H1 (cell line): ENCODE measurements around the gene TMEM82. TPM values are rescaled to one million over a fixed set of nuclear protein-coding genes. Genes with fewer than 3 reads are reported as not detected.

Source experiments
- CTCF ChIA-PET: fragments of 300-600 bp; sonication (Branson Sonifier 250); formaldehyde crosslinking; loops from one replicate; lab custom pipeline; 2021; ENCODE audit not compliant: partially characterized antibody; lab: Charles Lee
- POLR2A ChIA-PET: fragments of 300-600 bp; sonication (Branson Sonifier 250); formaldehyde crosslinking; loops from one replicate; lab custom pipeline; 2021; ENCODE audit warnings: inconsistent platforms; ENCODE audit not compliant: partially characterized antibody; lab: Charles Lee
- DNase-seq, 2 experiments: peaks; one replicate each; pipeline versions ENCODE4 v3.0.0 to v3.0.0-alpha.2; 2010 to 2022; ENCODE audit warnings: low spot score in 2 of 2, low read depth in 1 of 2, mixed read lengths in 1 of 2
- FAIRE-seq: peaks from 2 replicates; lab custom pipeline; 2011; peaks lifted over from hg19 to GRCh38; lab: Jason Lieb, UNC
- H2AFZ ChIP-seq: 2 replicates; pipeline ENCODE4 v1.8.1; 2012; ENCODE audit warnings: low read length, inconsistent platforms
- H2AK5ac ChIP-seq: 2 replicates; pipeline ENCODE4 v1.6.1; 2013; ENCODE audit warnings: low read depth, low read length
- H2BK120ac ChIP-seq: replicated peaks from 2 replicates; pipeline ENCODE3; 2013; ENCODE audit warnings: low read depth, low read length, inconsistent platforms
- H2BK12ac ChIP-seq: 2 replicates; pipeline ENCODE4 v1.6.1; 2013; ENCODE audit warnings: low read depth, low read length
- H2BK15ac ChIP-seq: 2 replicates; pipeline ENCODE4 v1.6.1; 2013; ENCODE audit warnings: low read length
- H2BK20ac ChIP-seq: 2 replicates; pipeline ENCODE4 v1.6.1; 2013; ENCODE audit warnings: low read length
- H2BK5ac ChIP-seq: 2 replicates; pipeline ENCODE4 v1.6.1; 2013; ENCODE audit warnings: low read depth, low read length
- H3K14ac ChIP-seq: 2 replicates; pipeline ENCODE4 v1.6.1; 2013; ENCODE audit warnings: inconsistent platforms; ENCODE audit not compliant: insufficient read length
- H3K18ac ChIP-seq: 2 replicates; pipeline ENCODE4 v1.6.1; 2013; ENCODE audit warnings: low read length; ENCODE audit errors: extremely low read depth
- H3K23ac ChIP-seq: 2 replicates; pipeline ENCODE4 v1.6.1; 2013; ENCODE audit warnings: inconsistent platforms; ENCODE audit not compliant: insufficient read length
- H3K23me2 ChIP-seq: 2 replicates; pipeline ENCODE4 v1.6.1; 2013; ENCODE audit warnings: low read depth, low read length
- H3K27ac ChIP-seq: 2 replicates; pipeline ENCODE4 v1.6.1; 2011; ENCODE audit warnings: low read depth, low read length, inconsistent platforms
- H3K27me3 ChIP-seq, 4 experiments: replicated peaks in 1 of 4; 1 replicate in 1 of 4; 2 replicates in 3 of 4; pipeline versions ENCODE4 v1.6.1 to v1.8.1; 2011 to 2013; ENCODE audit warnings: low read length in 3 of 4, mild to moderate bottlenecking in 3 of 4, inconsistent platforms in 2 of 4, mixed read lengths in 2 of 4, moderate library complexity in 1 of 4; ENCODE audit not compliant: control insufficient read depth in 3 of 4, insufficient read depth in 3 of 4; ENCODE audit errors: extremely low read depth in 1 of 4
- H3K36me3 ChIP-seq, 4 experiments: 2 replicates each; pipeline versions ENCODE4 v1.6.1 to v1.8.1; 2011 to 2013; ENCODE audit warnings: mild to moderate bottlenecking in 4 of 4, low read length in 3 of 4, moderate library complexity in 2 of 4, control low read depth in 1 of 4, inconsistent platforms in 1 of 4; ENCODE audit not compliant: insufficient read depth in 4 of 4, control insufficient read depth in 2 of 4
- H3K4ac ChIP-seq: replicated peaks from 2 replicates; pipeline ENCODE3; 2013; ENCODE audit warnings: low read length, low read depth, mixed read lengths, inconsistent platforms; ENCODE audit not compliant: insufficient read length
- H3K4me1 ChIP-seq, 4 experiments: replicated peaks in 1 of 4; 1 replicate in 1 of 4; 2 replicates in 3 of 4; pipeline versions ENCODE4 v1.6.1 to v1.8.1; 2011 to 2013; ENCODE audit warnings: low read length in 3 of 4, inconsistent platforms in 2 of 4, mixed read lengths in 1 of 4; ENCODE audit not compliant: insufficient read depth in 4 of 4, control insufficient read depth in 3 of 4
- H3K4me2 ChIP-seq, 2 experiments: 2 replicates each; pipeline versions ENCODE4 v1.6.1 to v1.8.1; 2011 to 2013; ENCODE audit warnings: low read depth in 2 of 2, low read length in 2 of 2, control low read depth in 1 of 2, inconsistent platforms in 1 of 2, mild to moderate bottlenecking in 1 of 2; ENCODE audit not compliant: insufficient read depth in 1 of 2
- H3K4me3 ChIP-seq, 4 experiments: fragments of 200-600, 300-600 bp in 1 of 4; sonication (generic), shearing (Covaris generic), sonication (Bioruptor Twin) in 1 of 4; 2 replicates each; pipeline versions ENCODE4 v1.5.1 to v1.8.1; 2011 to 2016; ENCODE audit warnings: low read length in 4 of 4, low read depth in 3 of 4, control low read depth in 2 of 4, inconsistent platforms in 2 of 4, mild to moderate bottlenecking in 2 of 4, mixed read lengths in 1 of 4, moderate library complexity in 1 of 4; ENCODE audit not compliant: insufficient read depth in 2 of 4; ENCODE audit errors: extremely low read depth in 1 of 4
- H3K56ac ChIP-seq: replicated peaks from 2 replicates; pipeline ENCODE3; 2013; ENCODE audit warnings: low read depth, mild to moderate bottlenecking, mixed read lengths, low read length, inconsistent platforms; ENCODE audit not compliant: insufficient read length
- H3K79me1 ChIP-seq: 2 replicates; pipeline ENCODE4 v1.6.1; 2013; ENCODE audit warnings: low read depth, low read length, control low read depth
- H3K79me2 ChIP-seq, 2 experiments: 2 replicates each; pipeline versions ENCODE4 v1.6.1 to v1.8.1; 2012 to 2013; ENCODE audit warnings: low read length in 2 of 2, mild to moderate bottlenecking in 2 of 2, inconsistent platforms in 1 of 2; ENCODE audit not compliant: insufficient read depth in 2 of 2, control insufficient read depth in 1 of 2
- H3K9ac ChIP-seq, 4 experiments: replicated peaks in 1 of 4; 1 replicate in 1 of 4; 2 replicates in 3 of 4; pipeline versions ENCODE4 v1.6.1 to v1.8.1; 2011 to 2013; ENCODE audit warnings: low read depth in 3 of 4, low read length in 3 of 4, control low read depth in 2 of 4, mild to moderate bottlenecking in 2 of 4, moderate library complexity in 2 of 4, inconsistent platforms in 1 of 4; ENCODE audit errors: extremely low read depth in 1 of 4
- H3K9me3 ChIP-seq, 2 experiments: 2 replicates each; pipeline versions ENCODE4 v1.6.1 to v1.8.1; 2012 to 2013; ENCODE audit warnings: mild to moderate bottlenecking in 2 of 2, moderate library complexity in 2 of 2, control low read depth in 1 of 2, inconsistent platforms in 1 of 2, low read depth in 1 of 2, low read length in 1 of 2, mixed read lengths in 1 of 2; ENCODE audit not compliant: insufficient read depth in 2 of 2
- H4K20me1 ChIP-seq, 2 experiments: replicated peaks in 1 of 2; 2 replicates each; pipeline versions ENCODE3 to v1.8.1; 2011 to 2013; ENCODE audit warnings: inconsistent platforms in 2 of 2, low read length in 2 of 2, mild to moderate bottlenecking in 1 of 2; ENCODE audit not compliant: insufficient read depth in 2 of 2, control insufficient read depth in 1 of 2
- H4K5ac ChIP-seq: 2 replicates; pipeline ENCODE4 v1.6.1; 2013; ENCODE audit warnings: low read length, low read depth, mixed read lengths, inconsistent platforms; ENCODE audit not compliant: insufficient read length
- H4K8ac ChIP-seq: 2 replicates; pipeline ENCODE4 v1.8.0; 2013; ENCODE audit warnings: mild to moderate bottlenecking, moderate library complexity, low read length, inconsistent platforms; ENCODE audit not compliant: insufficient read depth; ENCODE audit errors: extremely low read depth
- H4K91ac ChIP-seq: replicated peaks from 2 replicates; pipeline ENCODE3; 2013; ENCODE audit warnings: low read length, mixed read lengths, inconsistent platforms; ENCODE audit not compliant: insufficient read length
- ATF2 ChIP-seq: IDR thresholded peaks from 2 replicates; pipeline ENCODE4 v1.6.1; 2012; ENCODE audit warnings: low read length, inconsistent platforms
- CHD2 ChIP-seq: IDR thresholded peaks from 2 replicates; pipeline ENCODE4 v1.6.1; 2012; ENCODE audit warnings: low read length, improper control_type of control experiment
- EZH2 ChIP-seq: fragments of 200-600 bp; sonication (generic); IDR thresholded peaks from 2 replicates; pipeline ENCODE4 v1.7.1; 2012; ENCODE audit warnings: low read depth, mild to moderate bottlenecking, moderate library complexity, low read length, inconsistent platforms; ENCODE audit not compliant: severe bottlenecking
- JUN ChIP-seq: IDR thresholded peaks from 2 replicates; pipeline ENCODE4 v1.6.1; 2011; ENCODE audit warnings: low read depth, mild to moderate bottlenecking, improper control_type of control experiment, low read length
- KDM1A ChIP-seq: fragments of 200-600, 300-600 bp; sonication (generic); IDR thresholded peaks from 2 replicates; pipeline ENCODE4 v1.7.1; 2016; ENCODE audit warnings: mild to moderate bottlenecking, low read length, borderline replicate concordance
- POLR2AphosphoS5 ChIP-seq: IDR thresholded peaks from 2 replicates; pipeline ENCODE4 v1.6.1; 2011; ENCODE audit warnings: low read depth, low read length
- POU5F1 ChIP-seq: IDR thresholded peaks from 2 replicates; pipeline ENCODE4 v1.6.1; 2011; ENCODE audit warnings: low read depth, mild to moderate bottlenecking, low read length, moderate library complexity
- SAP30 ChIP-seq: fragments of 300-600 bp; sonication (generic); IDR thresholded peaks from 2 replicates; pipeline ENCODE4 v1.7.1; 2012; ENCODE audit warnings: low read length, moderate library complexity, mild to moderate bottlenecking, inconsistent platforms; ENCODE audit not compliant: insufficient read depth, insufficient replicate concordance
- SP1 ChIP-seq: IDR thresholded peaks from 2 replicates; pipeline ENCODE4 v1.6.1; 2011; ENCODE audit warnings: low read depth, low read length
- SP4 ChIP-seq: IDR thresholded peaks from 2 replicates; pipeline ENCODE4 v1.6.1; 2012; ENCODE audit warnings: low read length, inconsistent platforms
- TBP ChIP-seq: IDR thresholded peaks from 2 replicates; pipeline ENCODE4 v1.6.1; 2011; ENCODE audit warnings: low read depth, low read length, improper control_type of control experiment
- YY1 ChIP-seq: IDR thresholded peaks from 2 replicates; pipeline ENCODE4 v1.6.1; 2011; ENCODE audit warnings: low read depth, mild to moderate bottlenecking, low read length
- WGBS, 2 experiments: shearing (Covaris generic) in 1 of 2; methylation state at CpG; one replicate each; pipeline versions ENCODE4 v1.1.6 to v1.1.7; 2013 to 2015; ENCODE audit warnings: low lambda C conversion rate in 2 of 2, mixed read lengths in 2 of 2, inconsistent platforms in 1 of 2, low coverage in 1 of 2, missing lambda C conversion rate in 1 of 2; ENCODE audit not compliant: insufficient replicate concordance in 2 of 2, insufficient coverage in 1 of 2, insufficient read length in 1 of 2; ENCODE audit errors: extremely low coverage in 1 of 2, missing lambda C conversion rate in 1 of 2; 5-methylcytosine and 5-hydroxymethylcytosine counted together
- polyA plus RNA-seq, 7 experiments: library from polyadenylated mRNA; depleted of rRNA in 3 of 7; stranded (reverse) in 5 of 7; unstranded in 2 of 7; fragments of >200 nt in 5 of 7; fragments of 200-250 nt in 2 of 7; gene quantifications; 1 replicate in 5 of 7; 2 replicates in 1 of 7; 4 replicates in 1 of 7; pipeline versions ENCODE4 v1.2.1 to v1.2.3, GENCODE V29; 2011 to 2013; ENCODE audit warnings: missing spikeins in 2 of 7, mixed read lengths in 2 of 7
- total RNA-seq: library from RNA; stranded (reverse); fragmentation: NEBNext Ultra II Directional; extraction: Animal tissue kit (Norgen Biotek cat#: 25700); gene quantifications from 2 replicates; pipeline ENCODE4 v1.2.1, GENCODE V29; 2021
- TF ChIP-seq, protein P1 (sequence below): IDR thresholded peaks from 2 replicates; pipeline ENCODE4 v1.6.1; 2012; ENCODE audit warnings: inconsistent platforms

TMEM82 gene
- total and polyA plus RNA-seq, 2 of the 8 experiments (the other 6 are each of a cell fraction or from before 2014, with no cell fraction given): 0.32 to 2.1 TPM

DNA sequence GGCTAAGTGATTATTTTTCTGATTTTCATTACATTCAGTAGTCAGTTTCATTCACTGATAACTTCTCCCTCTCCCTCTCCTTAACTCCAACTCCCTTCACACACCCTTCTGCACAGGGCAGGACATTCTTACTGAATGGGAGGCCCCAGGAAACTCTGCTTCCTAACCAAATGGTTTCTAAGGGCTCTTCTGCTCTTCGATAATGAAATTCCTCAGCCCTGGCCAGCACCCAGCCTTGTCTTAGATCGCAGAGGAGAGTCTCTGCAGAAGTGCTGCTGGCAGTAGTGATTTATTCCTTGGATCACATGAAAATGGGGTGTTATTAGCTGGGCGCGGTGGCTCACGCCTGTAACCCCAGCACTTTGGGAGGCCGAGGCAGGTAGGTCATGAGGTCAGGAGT lies 41.8 kb upstream of the TMEM82 start:
- Histone ChIP-seq H2BK5ac (no peak overlapping the region), H2AK5ac (no peak overlapping the region), H3K79me2 (peaks cover 0 to 2% of the 10 kb centered on the region in 2 experiments; a peak in 1 of 4 replicates), H2BK15ac (no peak overlapping the region), H3K4me3 (no peak overlapping the region), H3K36me3 (no peaks in the 10 kb centered on the region), H3K23me2 (no peaks in the 10 kb centered on the region), H4K5ac (no peak overlapping the region), H3K4me1 (no peaks in the 10 kb centered on the region), H2AFZ (no peak overlapping the region), H3K18ac (no peak overlapping the region), H3K23ac (no peak overlapping the region), H3K27ac (no peak overlapping the region), H3K14ac (no peak overlapping the region), H3K4me2 (no peak overlapping the region), H3K56ac (no peak overlapping the region), H3K79me1 (peaks cover 5% of the 10 kb centered on the region), H3K9me3 (no peaks in the 10 kb centered on the region), H4K8ac (no peak overlapping the region), H2BK20ac (no peak overlapping the region), H3K27me3 (no peaks in the 10 kb centered on the region), H3K9ac (no peak overlapping the region), H4K20me1 (peaks cover 3 to 6% of the 10 kb centered on the region in 2 experiments), H4K91ac (no peak overlapping the region), H2BK120ac (no peak overlapping the region), H2BK12ac (no peak overlapping the region), H3K4ac (no peak overlapping the region)
- DNase-seq (no peak), FAIRE-seq (no peak)
- WGBS, 2 experiments: 84% methylated on average over 6 of the region's 6 CpGs; no CpG with 5 or more reads in 1 of the 2 experiments
- ChIA-PET CTCF (interaction anchor here (0.8 to 1.3 kb wide), 4 partner anchors 29 to 344 kb away, joined by 3 to 4 read pairs (median 3); no protein-coding TSS in a partner anchor), POLR2A (no interaction called here)
- TF ChIP-seq SP4: no peak
- TF ChIP-seq TBP: no peak
- no peak for TF ChIP-seq SP1
- no peak for TF ChIP-seq KDM1A
- no peak for TF ChIP-seq EZH2
- TF ChIP-seq POU5F1: no peak
- TF ChIP-seq SAP30: no peak
- no peak for TF ChIP-seq CHD2
- TF ChIP-seq ATF2: no peak
- TF ChIP-seq, protein P1, sequence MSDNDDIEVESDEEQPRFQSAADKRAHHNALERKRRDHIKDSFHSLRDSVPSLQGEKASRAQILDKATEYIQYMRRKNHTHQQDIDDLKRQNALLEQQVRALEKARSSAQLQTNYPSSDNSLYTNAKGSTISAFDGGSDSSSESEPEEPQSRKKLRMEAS: no peak
- no peak for TF ChIP-seq POLR2AphosphoS5
- TF ChIP-seq YY1: no peak
- TF ChIP-seq JUN: no peak
